ENCODE results near the gene SH3RF3. TPM values are rescaled to one million over a fixed set of nuclear protein-coding genes. Genes with fewer than 3 reads are reported as not detected.

The SH3RF3 gene
- total RNA-seq, 1 donor from 2014 or later: 6.3 TPM

- DNase-seq (ENCODE audit: low read depth, low spot score): no peak
Observed at GRCh38 chr2:109430329-109430636, 301.3 kb downstream of the SH3RF3 start.

- no peak for DNase-seq (ENCODE audit: low read depth, low spot score)
Observed at GRCh38 chr2:109432421-109432820, 303.4 kb downstream of the SH3RF3 start.

- no peak for DNase-seq (ENCODE audit: low read depth, low spot score)
Observed at GRCh38 chr2:109433486-109433885, 304.5 kb downstream of the SH3RF3 start.

DNA sequence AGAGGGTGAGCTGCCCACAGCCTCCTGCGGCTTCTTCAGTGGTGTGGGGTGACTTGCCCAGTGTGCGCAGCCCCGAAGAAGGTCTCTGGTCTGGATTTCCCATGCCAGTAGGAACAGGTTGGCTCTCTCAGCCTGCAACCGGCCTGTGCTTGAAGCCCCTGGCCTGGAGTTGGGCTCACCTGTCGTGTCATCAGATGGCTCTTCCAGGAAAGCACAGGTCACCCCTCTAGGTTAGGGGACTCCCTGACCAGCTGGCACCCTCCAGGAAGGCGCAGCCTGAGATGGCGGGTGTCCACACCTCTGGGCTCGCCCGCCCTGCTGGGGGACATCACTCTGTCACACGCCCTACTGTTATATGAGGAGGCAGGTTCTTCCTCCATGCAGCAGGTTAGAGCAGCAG, 304.9 kb downstream of the SH3RF3 start:
- no peak for DNase-seq (ENCODE audit: low read depth, low spot score)

DNA sequence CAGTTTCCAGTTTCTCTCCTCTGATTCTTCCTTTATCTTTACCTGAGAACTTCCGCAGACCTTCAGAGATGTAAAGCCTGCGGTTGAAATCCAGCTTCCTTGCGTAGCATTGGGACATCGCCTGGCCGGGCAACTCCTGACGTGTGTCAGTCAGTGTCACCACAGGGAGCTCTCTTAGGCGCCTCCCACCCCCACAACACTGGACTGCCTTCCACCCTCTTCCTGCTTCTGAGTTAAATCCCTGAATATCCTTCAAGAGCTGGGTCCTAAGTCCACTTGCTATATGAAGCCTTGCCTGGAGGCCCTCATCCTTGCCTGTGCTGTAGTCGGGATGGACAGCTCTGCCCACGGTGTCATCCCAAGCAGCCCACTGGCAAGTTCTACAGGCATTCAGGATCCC, 305.3 kb downstream of the SH3RF3 start:
- DNase-seq (ENCODE audit: low read depth, low spot score): no peak

DNA sequence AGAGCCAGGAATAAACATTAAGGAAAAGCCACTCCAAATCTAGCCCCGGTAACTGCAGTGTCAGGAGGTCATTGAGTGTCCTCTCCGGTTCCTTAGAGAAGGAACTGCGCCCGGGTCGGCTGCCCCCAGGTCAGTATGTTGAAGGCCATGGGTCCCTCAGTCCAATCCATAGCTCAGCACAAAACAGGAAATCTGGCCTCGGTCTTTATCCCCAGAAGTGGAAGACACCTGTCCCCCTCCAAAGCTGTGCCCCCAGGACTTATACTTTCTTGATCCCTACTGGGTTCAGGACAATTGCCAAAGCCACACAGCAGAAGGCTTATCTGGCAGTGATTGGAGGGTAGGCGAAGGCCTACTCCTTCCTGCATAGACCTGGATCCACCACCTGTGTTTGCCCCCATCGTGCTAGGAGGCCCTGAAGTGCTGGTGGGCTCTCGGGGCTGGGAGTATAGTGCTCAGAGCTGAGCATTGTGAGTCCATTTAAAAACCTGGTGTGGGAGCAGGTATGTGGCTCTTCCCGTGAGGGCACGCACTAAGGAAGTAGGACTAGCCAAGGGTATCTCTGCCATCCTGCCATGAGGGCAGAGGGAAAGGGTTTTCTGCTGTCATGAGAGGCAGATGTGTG, 306.2 kb downstream of the SH3RF3 start:
- no peak for DNase-seq (ENCODE audit: low read depth, low spot score)

- DNase-seq (ENCODE audit: low read depth, low spot score): no peak
Observed at GRCh38 chr2:109435901-109436598, 307.0 kb downstream of the SH3RF3 start.

- no peak for DNase-seq (ENCODE audit: low read depth, low spot score)
Observed at GRCh38 chr2:109436610-109437225, 307.7 kb downstream of the SH3RF3 start.

- DNase-seq (ENCODE audit: low read depth, low spot score): no peak
Observed at GRCh38 chr2:109437325-109438090, 308.5 kb downstream of the SH3RF3 start.

- no peak for DNase-seq (ENCODE audit: low read depth, low spot score)
Observed at GRCh38 chr2:109438146-109438545, 309.1 kb downstream of the SH3RF3 start.

DNA sequence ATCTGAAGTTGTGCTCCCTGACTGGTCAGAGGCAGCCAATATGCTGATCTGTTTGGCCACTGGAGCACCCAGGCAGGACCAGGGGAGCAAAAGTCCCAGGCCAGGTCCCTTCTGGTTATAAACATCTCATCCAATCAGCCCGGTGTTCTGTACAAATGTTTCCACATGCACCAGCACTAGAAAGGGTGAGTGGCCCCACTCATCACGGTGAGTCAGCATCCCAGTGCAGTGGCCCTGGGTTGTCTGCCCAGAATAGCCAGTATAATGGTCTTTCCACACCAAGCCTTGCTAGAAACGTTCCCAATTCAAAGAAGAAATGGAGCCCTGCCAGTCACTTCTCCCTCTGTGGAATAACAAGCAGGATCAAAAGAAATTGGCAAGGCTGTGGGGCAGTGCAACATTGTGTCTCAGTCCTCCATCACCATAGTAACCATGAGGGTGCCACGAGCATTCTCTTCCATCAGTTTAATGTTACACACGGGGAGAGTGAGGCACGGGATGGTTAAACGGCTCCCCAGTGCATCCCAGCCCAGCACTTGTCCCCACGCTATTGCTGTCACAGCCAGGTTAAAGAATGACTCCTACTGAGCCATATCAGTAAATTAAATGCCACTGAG, 309.9 kb downstream of the SH3RF3 start:
- DNase-seq (ENCODE audit: low read depth, low spot score): no peak

- DNase-seq (ENCODE audit: low read depth, low spot score): no peak
Observed at GRCh38 chr2:109439390-109439786, 310.4 kb downstream of the SH3RF3 start.

DNA sequence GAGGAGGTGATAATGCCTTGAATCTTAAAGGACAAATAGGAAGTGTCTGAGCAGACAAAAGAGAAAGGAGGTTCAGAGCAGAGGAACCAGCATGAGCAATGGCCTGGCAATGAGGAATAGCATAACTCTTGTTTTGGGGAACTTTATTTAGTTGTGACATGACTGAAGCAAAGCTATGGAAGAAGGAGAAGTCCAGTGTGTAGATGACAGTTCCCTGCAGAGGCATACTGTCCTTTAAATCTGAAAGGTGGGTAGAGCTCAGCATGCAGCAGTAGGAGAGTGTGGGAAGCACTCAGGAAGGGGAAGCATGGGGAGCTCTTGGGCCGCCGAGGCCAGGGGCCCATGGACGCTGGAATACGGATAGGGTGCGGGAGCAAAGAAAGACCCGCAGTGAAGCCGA, 311.0 kb downstream of the SH3RF3 start:
- DNase-seq (ENCODE audit: low read depth, low spot score): no peak

GRCh38 chr2:109440499-109441156, 311.6 kb downstream of the SH3RF3 start:
- no peak for DNase-seq (ENCODE audit: low read depth, low spot score)

- no peak for DNase-seq (ENCODE audit: low read depth, low spot score)
Observed at GRCh38 chr2:109442715-109443319, 313.8 kb downstream of the SH3RF3 start.

DNA sequence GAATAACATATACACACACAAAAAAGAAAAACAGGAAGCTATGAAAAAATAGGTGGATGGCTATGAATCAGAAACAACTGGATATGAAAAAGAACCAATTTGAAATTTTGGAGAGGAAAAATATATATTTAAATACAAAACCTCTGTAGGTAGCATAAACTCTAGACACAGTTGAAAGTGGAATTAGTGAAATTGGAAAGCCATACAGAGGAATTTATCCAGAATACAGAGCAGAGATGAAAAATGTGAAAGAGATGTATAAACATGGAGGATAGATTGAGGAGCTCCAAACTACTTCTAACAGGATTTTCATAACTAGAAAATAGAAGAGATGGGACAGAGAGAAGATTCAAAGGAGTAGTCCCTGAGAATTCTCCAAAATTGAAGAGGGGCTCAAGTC, 315.9 kb downstream of the SH3RF3 start:
- DNase-seq (ENCODE audit: low read depth, low spot score): no peak

DNA sequence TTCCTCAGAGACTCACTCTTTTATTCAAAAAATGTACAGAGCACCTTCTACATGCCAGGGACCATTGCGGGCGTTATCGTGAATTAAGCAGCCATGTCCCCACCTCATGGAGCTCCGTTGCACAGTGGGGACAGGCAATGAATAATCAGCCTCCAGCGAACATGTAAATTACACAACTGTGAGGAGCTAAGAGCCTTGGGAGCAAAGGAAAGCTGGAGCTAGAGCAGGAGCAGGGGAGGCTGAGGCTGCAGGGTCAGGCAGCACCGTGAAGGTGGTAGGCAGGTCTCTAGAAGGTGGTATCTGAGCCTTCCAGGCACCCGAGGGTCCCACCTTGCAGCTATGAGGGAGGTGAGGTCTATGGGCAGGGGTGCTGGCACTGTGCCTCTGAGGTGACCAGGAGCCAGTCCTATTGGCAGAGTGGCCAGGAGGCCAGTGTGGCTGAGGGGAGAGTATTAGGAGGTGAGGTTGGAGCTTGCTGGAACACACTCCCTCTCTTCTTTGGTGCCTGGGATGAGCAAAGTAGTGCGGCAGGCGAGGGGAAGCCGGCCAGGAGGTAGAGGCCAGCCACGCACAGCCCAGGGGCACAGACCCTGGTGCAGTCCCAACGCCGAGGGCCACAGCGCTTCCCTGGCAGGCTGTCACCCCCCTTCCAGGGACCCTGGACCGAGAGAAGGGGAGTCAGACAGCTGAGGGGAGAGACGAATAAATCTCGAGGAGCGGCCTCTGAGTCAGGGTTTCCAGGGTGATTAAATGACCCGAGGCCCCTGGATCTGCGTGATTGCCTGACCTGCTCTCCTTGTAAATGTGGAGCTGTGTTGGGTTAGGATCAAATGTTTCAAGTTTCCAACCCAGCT, 317.5 kb downstream of the SH3RF3 start:
- no peak for DNase-seq (ENCODE audit: low read depth, low spot score)

DNA sequence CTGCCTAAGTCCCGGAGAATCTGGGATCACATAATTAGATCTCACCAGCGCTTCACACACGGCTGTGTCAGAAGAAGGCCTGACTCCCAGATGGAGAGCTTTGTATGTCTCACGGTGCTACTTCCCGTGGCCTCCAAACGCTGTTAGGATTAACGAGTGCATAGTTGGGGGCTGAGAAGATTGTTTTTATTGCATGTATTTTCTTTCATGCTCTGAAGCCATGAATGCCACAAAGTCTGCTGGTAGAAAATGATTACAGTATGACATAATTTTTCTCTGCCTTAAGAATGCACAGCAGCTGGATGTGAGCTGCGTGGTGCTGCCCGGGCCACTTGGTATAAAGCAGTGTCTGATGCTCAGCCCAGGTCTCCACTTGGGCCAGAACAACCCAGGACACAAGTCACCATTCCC, 318.3 kb downstream of the SH3RF3 start:
- no peak for DNase-seq (ENCODE audit: low read depth, low spot score)

DNA sequence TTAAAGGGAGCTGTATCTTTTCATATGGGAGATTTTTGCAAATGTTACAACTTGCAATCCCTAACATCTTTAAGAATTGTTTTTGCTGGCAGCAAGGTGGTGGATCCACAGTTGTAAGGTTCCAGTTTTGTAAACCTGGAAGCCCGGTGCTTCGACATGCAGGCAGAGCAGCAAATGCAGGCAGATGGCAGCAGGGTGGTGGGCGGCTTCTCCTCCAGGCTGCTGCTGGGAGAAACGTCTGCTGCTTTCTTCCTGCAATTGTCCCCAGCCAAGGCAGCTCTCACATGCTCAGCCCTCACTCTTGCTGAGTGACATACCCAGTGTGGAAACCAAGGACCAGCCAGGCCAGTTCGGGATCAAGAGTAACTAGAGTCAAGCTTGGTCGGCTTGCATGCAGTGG, 318.8 kb downstream of the SH3RF3 start:
- no peak for DNase-seq (ENCODE audit: low read depth, low spot score)

DNA sequence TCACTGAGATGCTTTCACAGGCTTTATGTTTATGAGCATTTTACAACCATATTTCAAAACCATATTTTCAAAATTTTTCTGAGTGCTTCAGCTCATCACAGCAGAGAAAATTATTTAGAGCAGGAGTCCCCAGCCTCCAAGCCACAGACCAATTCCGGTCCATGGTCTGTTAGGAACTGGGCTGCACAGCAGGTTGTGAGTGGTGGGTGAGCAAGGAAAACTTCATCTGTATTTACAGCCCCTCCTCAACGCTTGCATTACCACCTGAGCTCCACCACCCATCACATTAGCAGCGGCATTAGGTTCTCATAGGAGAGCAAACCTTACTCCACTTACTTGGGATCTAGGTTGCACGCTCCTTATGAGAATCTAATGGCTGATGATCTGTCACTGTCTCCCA, 319.2 kb downstream of the SH3RF3 start:
- DNase-seq (ENCODE audit: low read depth, low spot score): no peak

Data from pulmonary artery endothelial cell (primary cell).